ENCODE measurements around the gene HAND2.

Gene HAND2

GRCh38 chr4:173478201-173478912, 51.7 kb downstream of the HAND2 start:
- DNase-seq (ENCODE audit: low read depth in 2 of 2, low spot score in 1 of 2) = no peak

GRCh38 chr4:173477016-173477415, 53.0 kb downstream of the HAND2 start:
- DNase-seq (ENCODE audit: low read depth in 2 of 2, low spot score in 1 of 2) = no peak

Measured in stimulated activated CD8-positive, alpha-beta memory T cell treated with anti-CD3 and anti-CD28 coated beads, Interleukin-4, amount 100 ng/mL, for 1 hour (primary cell).